ENCODE results near the gene EFCAB5. TPM values are rescaled to one million over a fixed set of nuclear protein-coding genes. Genes with fewer than 3 reads are reported as not detected.
"Not testable (repeated sequence)": the region's sequence is repeated elsewhere in the genome, so short reads cannot be mapped to it uniquely, and the experiment has no call there.

Gene EFCAB5
- 0.07 and 2.1 TPM in 2 replicates for total RNA-seq (2014; rRNA removed; shearing (Covaris generic); ENCODE audit: low replicate concordance)

GRCh38 chr17:29941334-29941733 lies at the start of gene EFCAB5:
EFCAB5 (plus strand) TSS chr17:29941634; CDS start chr17:29941797, 163 bp downstream.
- H2AFZ ChIP-seq (ENCODE audit: low read length): no peak within 1 kb of the TSS
- H3K36me3 ChIP-seq (ENCODE audit: insufficient read depth, low read length): no peaks in the 10 kb centered on the region
- no peaks in the 10 kb centered on the region for H3K9me2 ChIP-seq (replicated peaks; ENCODE audit: insufficient read depth, low read length)
- H3K4me2 ChIP-seq (ENCODE audit: low read depth, low read length, poor library complexity, severe bottlenecking): no peak within 1 kb of the TSS
- H3K4me3 ChIP-seq (ENCODE audit: low read length): no peak within 1 kb of the TSS
- H3K27ac ChIP-seq (ENCODE audit: low read length): no peak within 1 kb of the TSS
- H3K9me3 ChIP-seq (ENCODE audit: low read length): no peaks in the 10 kb centered on the region
- no peak for DNase-seq
- H3K4me1 ChIP-seq (ENCODE audit: low read length): no peaks in the 10 kb centered on the region
- H3K27me3 ChIP-seq (ENCODE audit: low read length): no peaks in the 10 kb centered on the region
- H3K79me2 ChIP-seq (ENCODE audit: low read length): no peaks in the 10 kb centered on the region
- no peaks in the 10 kb centered on the region for H4K20me1 ChIP-seq (ENCODE audit: insufficient read depth, low read depth, low read length)
- H3K9ac ChIP-seq (ENCODE audit: low read length): no peak within 1 kb of the TSS

- Histone ChIP-seq H3K9me3 (ENCODE audit: low read length) (no peaks in the 10 kb centered on the region; the same call in 1 of the 2 replicates), H3K27me3 (ENCODE audit: low read length) (no peaks in the 10 kb centered on the region), H4K20me1 (ENCODE audit: insufficient read depth, low read depth, low read length) (no peaks in the 10 kb centered on the region), H3K4me2 (ENCODE audit: low read depth, low read length, poor library complexity, severe bottlenecking) (no peak overlapping the region), H3K36me3 (ENCODE audit: insufficient read depth, low read length) (no peaks in the 10 kb centered on the region), H3K79me2 (ENCODE audit: low read length) (peaks cover 80% of the 10 kb centered on the region), H3K27ac (ENCODE audit: low read length) (no peak overlapping the region), H3K9ac (ENCODE audit: low read length) (no peak overlapping the region), H3K9me2 (replicated peaks; ENCODE audit: insufficient read depth, low read length) (no peaks in the 10 kb centered on the region), H3K4me1 (ENCODE audit: low read length) (peaks cover 6% of the 10 kb centered on the region), H2AFZ (ENCODE audit: low read length) (no peak overlapping the region), H3K4me3 (ENCODE audit: low read length) (no peak overlapping the region)
- no peak for DNase-seq
Measured at GRCh38 chr17:29892201-29892600, 49.2 kb upstream of the EFCAB5 start.

GRCh38 chr17:29897136-29897535 lies 44.3 kb upstream of the EFCAB5 start:
- not testable (repeated sequence) for H3K4me1 ChIP-seq (ENCODE audit: low read length); H2AFZ ChIP-seq (ENCODE audit: low read length); H3K27me3 ChIP-seq (ENCODE audit: low read length); H3K9ac ChIP-seq (ENCODE audit: low read length); DNase-seq; H4K20me1 ChIP-seq (ENCODE audit: insufficient read depth, low read depth, low read length); H3K36me3 ChIP-seq (ENCODE audit: insufficient read depth, low read length); H3K9me2 ChIP-seq (replicated peaks; ENCODE audit: insufficient read depth, low read length); H3K27ac ChIP-seq (ENCODE audit: low read length); H3K4me3 ChIP-seq (ENCODE audit: low read length); H3K9me3 ChIP-seq (ENCODE audit: low read length); H3K4me2 ChIP-seq (ENCODE audit: low read depth, low read length, poor library complexity, severe bottlenecking)
- peaks cover 46% of the 10 kb centered on the region for H3K79me2 ChIP-seq (ENCODE audit: low read length)

- Histone ChIP-seq H3K4me1 (ENCODE audit: low read length) (peaks cover 16% of the 10 kb centered on the region), H3K27me3 (ENCODE audit: low read length) (no peaks in the 10 kb centered on the region), H3K79me2 (ENCODE audit: low read length) (peaks cover 72% of the 10 kb centered on the region), H2AFZ (ENCODE audit: low read length) (no peak overlapping the region), H3K4me3 (ENCODE audit: low read length) (no peak overlapping the region), H3K9me3 (ENCODE audit: low read length) (peaks cover 6% of the 10 kb centered on the region; the same call in 1 of the 2 replicates), H3K9me2 (replicated peaks; ENCODE audit: insufficient read depth, low read length) (no peaks in the 10 kb centered on the region), H4K20me1 (ENCODE audit: insufficient read depth, low read depth, low read length) (no peaks in the 10 kb centered on the region), H3K36me3 (ENCODE audit: insufficient read depth, low read length) (no peaks in the 10 kb centered on the region), H3K4me2 (ENCODE audit: low read depth, low read length, poor library complexity, severe bottlenecking) (no peak overlapping the region), H3K9ac (ENCODE audit: low read length) (no peak overlapping the region), H3K27ac (ENCODE audit: low read length) (no peak overlapping the region)
- no peak for DNase-seq
Measured at GRCh38 chr17:29903471-29903870, 38.0 kb upstream of the EFCAB5 start.

GRCh38 chr17:29905086-29905878 lies 36.2 kb upstream of the EFCAB5 start:
- Histone ChIP-seq H3K4me3 (ENCODE audit: low read length) (no peak overlapping the region), H3K36me3 (ENCODE audit: insufficient read depth, low read length) (peaks cover under 1% of the 10 kb centered on the region; the same call in 1 of the 2 replicates), H2AFZ (ENCODE audit: low read length) (no peak overlapping the region), H3K9me3 (ENCODE audit: low read length) (peaks cover 6% of the 10 kb centered on the region; the same call in 1 of the 2 replicates), H4K20me1 (ENCODE audit: insufficient read depth, low read depth, low read length) (no peaks in the 10 kb centered on the region), H3K79me2 (ENCODE audit: low read length) (peaks cover 88% of the 10 kb centered on the region), H3K4me2 (ENCODE audit: low read depth, low read length, poor library complexity, severe bottlenecking) (no peak overlapping the region), H3K9ac (ENCODE audit: low read length) (no peak overlapping the region), H3K4me1 (ENCODE audit: low read length) (peaks cover 16% of the 10 kb centered on the region), H3K27ac (ENCODE audit: low read length) (no peak overlapping the region), H3K9me2 (replicated peaks; ENCODE audit: insufficient read depth, low read length) (no peaks in the 10 kb centered on the region), H3K27me3 (ENCODE audit: low read length) (no peaks in the 10 kb centered on the region)
- DNase-seq: no peak

GRCh38 chr17:29905879-29906167 lies 35.6 kb upstream of the EFCAB5 start:
- no peaks in the 10 kb centered on the region for H4K20me1 ChIP-seq (ENCODE audit: insufficient read depth, low read depth, low read length)
- peaks cover 16% of the 10 kb centered on the region for H3K4me1 ChIP-seq (ENCODE audit: low read length)
- no peak for DNase-seq
- no peak overlapping the region for H3K4me2 ChIP-seq (ENCODE audit: low read depth, low read length, poor library complexity, severe bottlenecking)
- H3K79me2 ChIP-seq (ENCODE audit: low read length): peaks cover 93% of the 10 kb centered on the region
- no peak overlapping the region for H3K9ac ChIP-seq (ENCODE audit: low read length)
- peaks cover 6% of the 10 kb centered on the region; the same call in 1 of the 2 replicates for H3K9me3 ChIP-seq (ENCODE audit: low read length)
- H3K36me3 ChIP-seq (ENCODE audit: insufficient read depth, low read length): peaks cover 4% of the 10 kb centered on the region; the same call in 1 of the 2 replicates
- H3K4me3 ChIP-seq (ENCODE audit: low read length): no peak overlapping the region
- H3K27ac ChIP-seq (ENCODE audit: low read length): no peak overlapping the region
- no peaks in the 10 kb centered on the region for H3K9me2 ChIP-seq (replicated peaks; ENCODE audit: insufficient read depth, low read length)
- no peak overlapping the region for H2AFZ ChIP-seq (ENCODE audit: low read length)
- H3K27me3 ChIP-seq (ENCODE audit: low read length): no peaks in the 10 kb centered on the region

GRCh38 chr17:29906969-29907368 lies 34.5 kb upstream of the EFCAB5 start:
- H2AFZ ChIP-seq (ENCODE audit: low read length): no peak overlapping the region
- H3K27me3 ChIP-seq (ENCODE audit: low read length): no peaks in the 10 kb centered on the region
- H3K4me1 ChIP-seq (ENCODE audit: low read length): peaks cover 16% of the 10 kb centered on the region
- H3K4me3 ChIP-seq (ENCODE audit: low read length): no peak overlapping the region
- DNase-seq: no peak
- H3K4me2 ChIP-seq (ENCODE audit: low read depth, low read length, poor library complexity, severe bottlenecking): no peak overlapping the region
- H3K9me2 ChIP-seq (replicated peaks; ENCODE audit: insufficient read depth, low read length): no peaks in the 10 kb centered on the region
- H3K9me3 ChIP-seq (ENCODE audit: low read length): peaks cover 6% of the 10 kb centered on the region; the same call in 1 of the 2 replicates
- peaks cover 4% of the 10 kb centered on the region; the same call in 1 of the 2 replicates for H3K36me3 ChIP-seq (ENCODE audit: insufficient read depth, low read length)
- no peaks in the 10 kb centered on the region for H4K20me1 ChIP-seq (ENCODE audit: insufficient read depth, low read depth, low read length)
- no peak overlapping the region for H3K27ac ChIP-seq (ENCODE audit: low read length)
- peaks cover 95% of the 10 kb centered on the region for H3K79me2 ChIP-seq (ENCODE audit: low read length)
- H3K9ac ChIP-seq (ENCODE audit: low read length): no peak overlapping the region

GRCh38 chr17:29909236-29910003 lies 32.0 kb upstream of the EFCAB5 start:
- H4K20me1 ChIP-seq (ENCODE audit: insufficient read depth, low read depth, low read length): no peaks in the 10 kb centered on the region
- H3K4me3 ChIP-seq (ENCODE audit: low read length): no peak overlapping the region
- H3K4me2 ChIP-seq (ENCODE audit: low read depth, low read length, poor library complexity, severe bottlenecking): no peak overlapping the region
- H3K9me3 ChIP-seq (ENCODE audit: low read length): peaks cover 6% of the 10 kb centered on the region; the same call in 1 of the 2 replicates
- no peaks in the 10 kb centered on the region for H3K27me3 ChIP-seq (ENCODE audit: low read length)
- no peaks in the 10 kb centered on the region for H3K9me2 ChIP-seq (replicated peaks; ENCODE audit: insufficient read depth, low read length)
- H2AFZ ChIP-seq (ENCODE audit: low read length): no peak overlapping the region
- peaks cover 7% of the 10 kb centered on the region; the same call in 1 of the 2 replicates for H3K4me1 ChIP-seq (ENCODE audit: low read length)
- no peak overlapping the region for H3K9ac ChIP-seq (ENCODE audit: low read length)
- no peak overlapping the region for H3K27ac ChIP-seq (ENCODE audit: low read length)
- H3K79me2 ChIP-seq (ENCODE audit: low read length): peaks cover 94% of the 10 kb centered on the region
- H3K36me3 ChIP-seq (ENCODE audit: insufficient read depth, low read length): peaks cover 4% of the 10 kb centered on the region; the same call in 1 of the 2 replicates
- no peak for DNase-seq
